ENCODE results near the gene NAA20.

Gene NAA20

DNA sequence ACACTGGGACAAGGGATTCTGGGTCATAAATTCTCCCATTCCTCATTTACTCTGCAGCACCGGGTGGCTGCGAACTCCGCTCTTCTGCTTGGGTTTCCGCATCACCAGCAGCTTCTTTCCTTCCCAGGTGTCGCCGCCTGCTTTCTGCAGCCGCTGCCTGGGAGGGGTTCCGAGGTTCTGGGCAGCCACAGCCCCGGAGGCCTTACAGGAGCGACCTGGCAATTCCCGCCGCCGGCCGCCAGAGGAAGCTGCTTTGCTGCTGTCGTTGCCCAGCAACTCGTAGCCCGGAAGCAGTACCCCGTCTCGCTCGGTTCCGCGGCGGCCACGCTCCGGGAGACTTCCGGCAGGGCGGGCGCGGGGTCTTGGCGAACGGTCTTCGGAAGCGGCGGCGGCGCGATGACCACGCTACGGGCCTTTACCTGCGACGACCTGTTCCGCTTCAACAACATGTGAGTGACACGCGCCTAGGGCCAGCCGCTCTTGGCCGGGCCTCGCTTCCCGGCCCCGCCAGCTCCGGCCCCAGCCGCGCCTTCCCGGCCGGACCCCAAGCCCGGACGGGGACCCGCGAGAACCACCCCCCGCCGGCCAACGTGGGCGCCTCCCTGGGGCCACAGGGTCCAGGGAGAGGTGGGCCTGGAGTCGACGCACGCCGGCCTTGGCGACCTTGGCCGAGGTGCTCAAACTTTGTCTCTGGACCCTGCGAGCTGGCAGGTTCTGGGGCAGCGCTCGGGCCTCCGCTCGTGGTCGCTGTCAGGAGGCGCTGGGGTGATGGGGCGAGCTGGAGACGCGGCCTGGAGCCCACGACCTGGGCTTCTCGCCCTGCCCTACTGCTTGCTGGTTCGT is at the start of gene NAA20:
Gene NAA20 (plus strand): TSS at position 362 of the 843 bp plus-strand sequence. CDS start 35 bp downstream, at position 397.
- DNase-seq = peak; percentile 94

DNA sequence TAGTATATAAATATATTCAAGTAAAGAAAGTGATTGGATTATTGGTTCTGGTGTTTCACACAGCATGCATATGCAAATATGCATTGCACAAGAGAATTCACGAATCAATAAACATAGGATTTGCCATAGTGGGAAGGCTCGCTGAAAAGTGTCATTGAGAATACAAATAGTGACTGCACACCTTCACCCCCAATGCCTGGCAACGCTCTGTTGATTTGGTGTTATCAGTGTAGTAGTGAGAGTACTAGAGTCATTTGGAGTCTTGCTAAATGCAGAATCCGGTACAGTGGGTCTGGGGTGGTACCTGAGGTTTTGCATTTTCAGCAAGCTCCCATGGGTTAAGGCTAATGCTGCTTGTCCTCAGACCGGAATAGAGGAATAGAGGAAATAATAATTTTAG is 49.7 kb upstream of the NAA20 start:
- no peak for DNase-seq

GRCh38 chr20:19968028-19968427 is 49.1 kb upstream of the NAA20 start:
- no peak for DNase-seq

- no peak for DNase-seq
These were observed 48.6 kb upstream of the NAA20 start for GRCh38 chr20:19968466-19969073.

GRCh38 chr20:19969106-19969505 is 48.1 kb upstream of the NAA20 start:
- no peak for DNase-seq

DNA sequence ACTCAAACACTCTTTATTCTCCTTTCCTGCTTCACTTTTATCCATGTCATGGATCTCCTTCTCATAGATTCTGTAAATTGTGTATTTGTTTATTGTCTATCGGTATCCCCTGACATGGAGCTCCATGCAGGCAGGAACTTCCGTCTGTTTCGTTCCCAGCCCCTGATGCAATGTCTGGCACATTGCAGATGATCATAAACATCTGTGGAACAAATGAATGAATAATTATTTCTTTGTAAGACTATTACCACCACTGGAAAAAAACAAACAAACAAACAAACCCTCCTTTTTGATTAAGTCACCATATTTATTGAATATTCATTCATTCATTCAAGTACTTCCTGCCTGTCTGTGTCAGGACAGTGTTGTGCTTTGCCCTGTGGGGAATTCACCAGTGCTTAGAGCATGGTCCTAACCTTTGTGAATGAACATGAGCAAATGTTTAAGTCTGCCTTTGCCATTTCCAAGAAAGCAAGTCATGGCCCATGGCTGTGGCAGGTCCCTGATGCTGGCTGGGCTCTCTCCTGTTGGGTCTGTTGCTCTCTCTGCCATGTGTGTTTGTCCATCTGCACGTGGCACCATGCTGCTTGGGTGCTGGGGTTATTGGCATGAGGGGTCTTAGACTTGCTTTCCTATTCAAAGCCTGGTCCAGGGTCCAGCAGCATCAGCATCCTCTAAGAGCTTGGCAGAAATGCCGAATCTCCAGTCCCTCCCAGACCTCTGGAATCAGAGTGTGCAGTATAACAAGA is 47.5 kb upstream of the NAA20 start:
- no peak for DNase-seq

DNA sequence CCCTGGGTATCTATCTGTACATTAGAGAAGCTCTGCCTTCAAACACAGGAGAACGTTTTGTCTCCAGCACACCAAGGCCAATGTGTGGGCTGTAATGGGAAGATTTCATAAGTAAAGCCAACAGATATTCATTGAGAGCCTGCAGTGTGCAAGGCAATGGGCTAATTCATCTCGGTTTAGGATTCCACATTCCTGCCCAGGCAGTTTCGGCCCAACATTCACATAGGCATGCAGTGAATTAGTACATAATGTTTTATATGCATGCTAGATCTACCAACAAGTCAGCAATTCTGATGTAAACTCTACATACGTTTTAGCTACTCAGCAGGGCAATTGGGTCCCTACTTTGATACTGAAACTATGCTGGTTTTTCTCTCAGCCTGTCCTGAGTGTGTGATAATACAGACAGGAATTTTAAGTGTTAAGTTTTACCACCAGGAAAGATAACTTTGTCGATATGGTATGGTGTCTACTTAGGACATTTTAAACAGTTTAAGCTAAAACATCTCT is 46.9 kb upstream of the NAA20 start:
- no peak for DNase-seq

GRCh38 chr20:19971116-19971515 is 46.0 kb upstream of the NAA20 start:
- no peak for DNase-seq

- peak; percentile 76 for DNase-seq
These were observed 43.1 kb upstream of the NAA20 start for GRCh38 chr20:19973961-19974629.

DNA sequence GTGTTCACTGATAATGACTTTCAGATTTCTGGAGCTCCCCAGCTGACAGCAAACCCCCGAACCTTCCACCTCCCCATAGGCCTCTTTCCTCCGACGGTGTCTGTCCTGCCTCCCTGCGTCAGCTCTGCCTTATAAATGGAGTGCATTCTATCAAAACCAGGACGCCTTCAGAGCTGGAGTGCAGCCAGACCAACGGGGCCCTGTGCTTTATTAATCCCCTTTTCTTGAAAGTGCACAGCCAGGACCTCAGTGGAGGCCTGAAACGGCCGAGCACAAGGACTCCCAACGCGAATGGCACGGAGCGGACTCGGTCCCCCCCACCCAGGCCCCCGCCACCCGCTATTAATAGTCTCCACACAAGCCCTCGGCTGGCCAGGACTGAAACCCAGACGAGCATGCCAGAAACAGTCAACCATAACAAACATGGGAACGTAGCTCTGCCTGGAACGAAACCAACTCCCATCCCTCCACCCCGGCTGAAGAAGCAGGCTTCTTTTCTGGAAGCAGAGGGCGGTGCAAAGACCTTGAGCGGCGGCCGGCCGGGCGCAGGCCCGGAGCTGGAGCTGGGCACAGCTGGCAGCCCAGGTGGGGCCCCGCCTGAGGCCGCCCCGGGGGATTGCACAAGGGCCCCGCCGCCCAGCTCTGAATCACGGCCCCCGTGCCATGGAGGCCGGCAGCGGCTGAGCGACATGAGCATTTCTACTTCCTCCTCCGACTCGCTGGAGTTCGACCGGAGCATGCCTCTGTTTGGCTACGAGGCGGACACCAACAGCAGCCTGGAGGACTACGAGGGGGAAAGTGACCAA is 42.3 kb upstream of the NAA20 start:
- peak; percentile 94 for DNase-seq

- peak; percentile 55 for DNase-seq
These were observed 41.7 kb upstream of the NAA20 start for GRCh38 chr20:19975436-19975799.

DNA sequence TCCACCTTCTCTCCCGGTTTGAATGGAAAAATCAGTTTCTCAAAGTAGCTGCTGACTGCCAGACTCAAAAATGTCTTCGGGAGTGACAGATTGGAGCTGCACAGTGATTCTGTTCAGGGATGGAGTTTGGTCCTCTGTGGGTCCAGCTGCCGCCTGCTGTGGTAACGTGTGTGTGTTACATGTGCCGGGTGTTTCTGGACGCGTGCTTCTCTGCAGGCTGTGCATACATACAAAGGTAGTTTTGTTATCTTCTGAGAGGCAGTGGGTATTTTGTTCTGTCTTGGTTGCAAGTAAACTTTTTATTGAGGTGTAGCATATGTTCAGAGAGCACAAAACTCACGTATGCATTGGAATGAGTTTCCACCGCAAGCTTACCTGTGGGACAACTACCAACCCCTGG is 41.3 kb upstream of the NAA20 start:
- no peak for DNase-seq

GRCh38 chr20:19976595-19977372 is 40.4 kb upstream of the NAA20 start:
- DNase-seq = peak; percentile 72

DNA sequence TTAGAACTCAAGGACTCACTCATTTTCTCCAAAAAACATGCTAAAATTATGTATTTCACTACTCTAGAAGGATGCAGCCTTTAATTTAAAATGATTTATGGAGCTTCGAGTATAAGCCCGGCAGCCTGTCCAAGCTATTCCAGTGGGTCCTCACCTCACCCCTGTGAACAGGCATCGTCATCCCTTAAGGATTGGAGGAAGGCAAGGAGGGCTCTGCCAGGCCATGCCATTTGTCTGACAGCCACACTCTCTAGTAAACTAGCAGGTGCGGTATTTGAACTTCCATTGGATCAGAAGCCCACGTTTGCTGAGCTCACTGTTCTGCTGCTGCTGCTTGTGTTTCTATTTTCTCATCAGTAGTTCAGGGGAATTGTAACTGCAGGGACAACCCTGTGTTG is 39.8 kb upstream of the NAA20 start:
- no peak for DNase-seq

DNA sequence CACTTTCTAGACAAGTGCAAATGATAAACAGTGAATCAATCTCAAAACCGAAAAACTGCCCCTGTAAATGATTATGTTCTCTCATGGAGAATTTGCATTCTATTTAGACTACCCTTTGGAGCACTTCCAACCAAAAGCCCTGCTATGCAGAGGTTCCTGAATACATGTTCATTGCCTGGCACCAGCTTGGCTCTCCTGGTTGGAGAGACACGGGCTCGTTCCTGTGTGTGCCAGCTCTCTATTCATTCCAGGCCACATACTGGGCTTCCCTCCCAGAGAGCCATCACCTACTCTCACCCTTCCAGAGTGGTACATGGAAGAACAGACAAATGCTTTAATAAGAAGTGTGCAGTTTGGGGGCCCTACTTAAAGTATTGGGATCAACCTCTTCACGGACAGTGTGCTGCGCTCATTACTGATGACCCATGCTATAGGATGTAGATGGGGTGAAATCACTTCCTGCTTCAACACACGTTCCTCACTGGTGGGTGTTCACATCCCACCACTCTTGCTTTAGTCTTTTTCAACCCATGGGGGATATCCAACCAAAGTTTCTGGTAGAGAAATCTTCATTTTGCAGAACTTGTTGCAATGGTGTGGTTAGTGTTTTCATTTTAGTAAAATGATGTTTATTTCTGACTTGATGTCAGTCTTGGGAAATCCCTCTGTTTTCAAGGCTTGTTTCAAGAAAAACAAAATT is 38.5 kb upstream of the NAA20 start:
- no peak for DNase-seq

GRCh38 chr20:19981031-19981451 is 36.1 kb upstream of the NAA20 start:
- DNase-seq = no peak

- DNase-seq = no peak
These were observed 30.7 kb upstream of the NAA20 start for GRCh38 chr20:19986419-19986818.

DNA sequence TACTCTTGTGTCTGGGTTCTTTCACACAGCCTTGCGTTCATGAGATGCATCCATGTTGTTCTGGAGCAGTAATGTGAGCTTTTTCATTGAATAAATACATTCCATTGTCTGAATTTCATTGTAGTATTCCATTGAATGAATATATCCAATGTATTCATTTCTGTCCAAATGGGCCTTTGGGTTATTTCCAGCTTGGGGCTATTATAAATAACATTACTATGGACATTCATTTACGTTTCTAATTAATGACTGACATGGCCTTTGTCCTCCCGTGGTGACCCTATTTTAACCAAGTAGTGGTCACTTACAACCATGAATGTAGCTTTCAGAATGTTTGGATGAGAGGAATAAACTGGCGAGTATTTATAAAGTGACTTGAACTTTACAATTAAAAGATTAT is 30.1 kb upstream of the NAA20 start:
- no peak for DNase-seq

GRCh38 chr20:19990850-19991249 is 26.3 kb upstream of the NAA20 start:
- DNase-seq = no peak

GRCh38 chr20:19991308-19991707 is 25.9 kb upstream of the NAA20 start:
- DNase-seq = no peak

- no peak for DNase-seq
These were observed 25.3 kb upstream of the NAA20 start for GRCh38 chr20:19991854-19992253.

Data from left hindlimb (tissue), 1 donor.